Common myeloid progenitor, CD34-positive (primary cell): ENCODE results near the gene WDR73.
A peak's percentile ranks its signal among the peaks of the same experiment; 100 is the strongest.

Source experiments
- CTCF ChIA-PET: fragments of 350-600 bp; sonication (Branson Sonifier 250); formaldehyde crosslinking; loops from one replicate; lab custom pipeline; 2021; ENCODE audit warnings: antibody characterized with exemption; lab: Charles Lee
- POLR2A ChIA-PET: fragments of 350-600 bp; sonication (Branson Sonifier 250); formaldehyde crosslinking; loops from one replicate; lab custom pipeline; 2021; ENCODE audit warnings: antibody characterized with exemption; lab: Charles Lee
- DNase-seq, 3 donors: peaks; one replicate each; pipeline versions ENCODE4 v3.0.0 to v3.0.0-alpha.2; 2013
- H3K27ac ChIP-seq, 2 experiments: 1 replicate in 1 of 2; 2 replicates in 1 of 2; pipeline ENCODE4 v1.7.0; 2013; ENCODE audit warnings: inconsistent platforms in 2 of 2, low read length in 2 of 2, mild to moderate bottlenecking in 2 of 2, low read depth in 1 of 2, moderate library complexity in 1 of 2; ENCODE audit not compliant: severe bottlenecking in 2 of 2, insufficient read depth in 1 of 2, poor library complexity in 1 of 2
- H3K27me3 ChIP-seq, 5 experiments: replicated peaks in 2 of 5; 1 replicate in 3 of 5; 2 replicates in 2 of 5; pipeline versions ENCODE4 v1.6.1 to v1.7.0; 2013; ENCODE audit warnings: low read length in 4 of 5, mild to moderate bottlenecking in 2 of 5, moderate library complexity in 2 of 5, inconsistent platforms in 1 of 5; ENCODE audit not compliant: insufficient read depth in 5 of 5, control insufficient read depth in 4 of 5
- H3K36me3 ChIP-seq, 4 experiments: 1 replicate in 2 of 4; 2 replicates in 2 of 4; pipeline versions ENCODE4 v1.6.1 to v1.7.0; 2013; ENCODE audit warnings: low read length in 3 of 4, control low read depth in 1 of 4, mild to moderate bottlenecking in 1 of 4; ENCODE audit not compliant: control insufficient read depth in 4 of 4, insufficient read depth in 4 of 4
- H3K4me1 ChIP-seq, 4 experiments: 1 replicate in 3 of 4; 2 replicates in 1 of 4; pipeline versions ENCODE4 v1.6.1 to v1.7.1; 2013; ENCODE audit warnings: low read length in 3 of 4, mild to moderate bottlenecking in 3 of 4, control low read depth in 1 of 4, inconsistent platforms in 1 of 4, moderate library complexity in 1 of 4; ENCODE audit not compliant: control insufficient read depth in 4 of 4, insufficient read depth in 4 of 4; ENCODE audit errors: control extremely low read depth in 1 of 4
- H3K4me3 ChIP-seq, 7 experiments: 1 replicate in 4 of 7; 2 replicates in 3 of 7; pipeline versions ENCODE4 v1.5.1 to v1.7.0; 2013; ENCODE audit warnings: mild to moderate bottlenecking in 7 of 7, low read length in 6 of 7, moderate library complexity in 6 of 7, inconsistent platforms in 2 of 7, low read depth in 2 of 7, control low read depth in 1 of 7; ENCODE audit not compliant: insufficient read depth in 4 of 7, control insufficient read depth in 1 of 7; ENCODE audit errors: extremely low read depth in 1 of 7
- H3K9me3 ChIP-seq, 5 experiments: 1 replicate in 4 of 5; 2 replicates in 1 of 5; pipeline versions ENCODE4 v1.6.1 to v1.7.1; 2013; ENCODE audit warnings: low read length in 4 of 5, mild to moderate bottlenecking in 2 of 5, inconsistent platforms in 1 of 5, low read depth in 1 of 5, moderate library complexity in 1 of 5; ENCODE audit not compliant: control insufficient read depth in 4 of 5, insufficient read depth in 2 of 5; ENCODE audit errors: control extremely low read depth in 1 of 5
- WGBS: methylation state at CpG from one replicate; pipeline ENCODE4 v1.1.5; 2013; ENCODE audit not compliant: insufficient coverage; 5-methylcytosine and 5-hydroxymethylcytosine counted together

Gene WDR73

DNA sequence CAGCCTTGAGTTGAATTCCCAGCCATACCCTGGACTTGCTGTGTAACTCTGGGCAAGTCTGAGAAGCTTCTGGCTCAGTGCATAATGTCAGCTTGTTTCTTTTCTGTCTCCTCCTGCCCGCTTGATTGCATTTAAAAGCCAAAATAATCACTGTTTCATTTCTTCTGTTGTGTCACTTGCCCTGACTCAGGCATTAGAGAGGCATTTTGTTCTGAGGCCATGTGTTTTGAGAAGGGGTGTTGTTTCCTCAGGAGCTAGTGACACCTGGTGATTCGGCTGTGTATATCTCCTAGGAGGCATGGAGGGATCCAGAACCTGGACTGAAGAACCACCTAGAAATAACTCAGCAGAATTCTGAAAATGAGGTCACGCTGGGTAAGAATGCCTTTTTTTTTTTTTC, 16.0 kb downstream of the WDR73 start:
- peaks cover 5 to 23% (median 15%) of the 10 kb centered on the region in 4 experiments for H3K4me1 ChIP-seq
- ChIA-PET CTCF (interaction anchor here (1.0 to 3.4 kb wide), 8 partner anchors 10 to 50 kb away, joined by 3 to 16 read pairs (median 6); partner anchors contain the start of gene WDR73), POLR2A (interaction anchor here (2.1 kb wide), 1 partner anchor 39 kb away, joined by 4 read pairs; no protein-coding TSS in a partner anchor)
- WGBS = 29% methylated on average over 1 of the region's 3 CpGs
- H3K27me3 ChIP-seq = no peaks in the 10 kb centered on the region
- H3K9me3 ChIP-seq = no peaks in the 10 kb centered on the region
- peak; percentile 45 to 59 (median 58) for DNase-seq
- H3K4me3 ChIP-seq = no peak overlapping the region
- no peak overlapping the region for H3K27ac ChIP-seq
- peaks cover 6 to 55% (median 41%) of the 10 kb centered on the region in 4 experiments for H3K36me3 ChIP-seq

DNA sequence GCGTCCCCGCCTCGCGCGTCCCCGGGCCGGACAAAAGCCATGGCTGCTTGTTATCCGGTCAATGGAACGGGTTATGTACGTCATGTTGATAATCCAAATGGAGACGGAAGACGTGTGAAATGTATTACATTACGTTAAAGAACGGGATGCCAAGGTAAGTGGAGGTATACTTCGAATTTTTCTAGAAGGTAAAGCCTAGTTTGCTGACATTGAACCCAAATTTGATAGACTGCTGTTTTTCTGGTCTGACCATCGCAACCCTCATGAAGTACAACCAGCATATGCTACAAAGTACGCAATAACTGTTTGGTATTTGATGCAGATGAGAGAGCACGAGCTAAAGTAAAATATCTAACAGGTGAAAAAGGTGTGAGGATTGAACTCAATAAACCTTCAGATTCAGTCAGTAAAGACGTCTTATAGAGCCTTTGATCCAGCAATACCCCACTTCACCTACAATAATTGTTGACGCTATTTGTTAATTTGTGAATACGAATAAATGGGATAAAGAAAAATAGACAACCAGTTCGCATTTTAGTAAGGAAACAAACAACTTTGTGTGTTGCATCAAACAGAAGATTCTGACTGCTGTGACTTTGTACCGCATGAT, 19.8 kb downstream of the WDR73 start:
- peak in 1 of 3 donors; percentile 5 for DNase-seq
- H3K4me3 ChIP-seq = peak overlapping the region; percentile 28 to 83 (median 68)
- peak overlapping the region in 1 of 2 experiments; percentile 54 for H3K27ac ChIP-seq
- WGBS = 18% methylated on average over 17 of the region's 23 CpGs
- peaks cover 12 to 49% (median 36%) of the 10 kb centered on the region in 4 experiments for H3K4me1 ChIP-seq
- H3K27me3 ChIP-seq = no peaks in the 10 kb centered on the region
- ChIA-PET CTCF (interaction anchor here (0.9 to 2.3 kb wide), 4 partner anchors 9 to 43 kb away, joined by 3 to 14 read pairs (median 4); partner anchors contain the start of gene ZSCAN2), POLR2A (interaction anchor here (1.0 kb wide), 1 partner anchor 82 kb away, joined by 4 read pairs; the partner anchor contains the start of gene SEC11A)
- no peaks in the 10 kb centered on the region for H3K9me3 ChIP-seq
- H3K36me3 ChIP-seq = peaks cover 0 to 18% (median 13%) of the 10 kb centered on the region in 4 experiments

DNA sequence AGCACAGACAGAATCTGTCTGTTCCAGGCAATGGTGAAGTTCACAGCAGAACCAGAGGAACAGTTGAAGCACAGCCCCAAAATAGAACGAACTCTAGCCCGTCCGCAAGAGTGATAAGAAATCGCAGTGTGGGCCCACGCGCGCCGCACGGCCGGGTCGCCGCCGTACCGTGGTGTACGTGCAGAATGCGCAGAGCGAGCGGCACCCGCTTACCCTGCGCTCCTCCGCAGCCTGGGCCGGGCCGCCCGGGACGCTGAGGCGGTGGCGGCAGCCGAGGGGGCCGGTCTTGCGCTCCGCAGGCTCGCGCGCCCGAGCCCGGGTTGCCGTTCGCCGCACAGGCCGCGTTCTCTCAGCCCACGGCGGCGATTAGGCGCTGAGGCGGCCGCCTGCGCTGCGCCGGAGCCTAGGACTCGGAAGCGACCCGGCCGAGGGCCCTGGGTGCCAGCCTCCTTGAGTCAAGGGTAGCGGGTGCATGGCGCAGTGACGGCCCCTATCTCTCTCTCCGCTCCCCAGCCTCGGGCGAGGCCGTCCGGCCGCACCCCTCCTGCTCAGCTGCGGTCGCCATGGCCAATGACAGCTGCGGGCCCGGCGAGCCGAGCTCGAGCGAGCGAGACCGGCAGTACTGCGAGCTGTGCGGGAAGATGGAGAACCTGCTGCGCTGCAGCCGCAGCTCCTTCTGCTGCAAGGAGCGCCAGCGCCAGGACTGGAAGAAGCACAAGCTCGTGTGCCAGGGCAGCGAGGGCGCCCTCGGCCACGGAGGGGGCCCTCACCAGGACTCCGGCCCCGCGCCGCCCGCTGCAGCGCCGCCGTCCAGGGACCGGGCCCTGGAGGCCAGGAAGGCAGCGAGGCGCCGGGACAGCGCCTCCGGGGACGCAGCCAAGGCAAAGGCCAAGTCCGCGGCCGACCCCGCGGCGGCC, 20.5 kb downstream of the WDR73 start:
- CTCF ChIA-PET = interaction anchor here (0.9 to 2.3 kb wide), 4 partner anchors 8 to 42 kb away, joined by 3 to 14 read pairs (median 4); partner anchors contain the start of gene ZSCAN2
- no peaks in the 10 kb centered on the region for H3K9me3 ChIP-seq
- peak; percentile 67 to 87 (median 78) for DNase-seq
- H3K36me3 ChIP-seq = peaks cover 0 to 14% (median 10%) of the 10 kb centered on the region in 4 experiments
- peak overlapping the region; percentile 15 to 54 for H3K27ac ChIP-seq
- peaks cover 12 to 49% (median 36%) of the 10 kb centered on the region in 4 experiments for H3K4me1 ChIP-seq
- no peaks in the 10 kb centered on the region for H3K27me3 ChIP-seq
- WGBS = 0% methylated on average over 97 of the region's 105 CpGs
- POLR2A ChIA-PET = interaction anchor here (1.0 kb wide), 1 partner anchor 83 kb away, joined by 4 read pairs; the partner anchor contains the start of gene SEC11A
- peak overlapping the region; percentile 28 to 83 (median 68) for H3K4me3 ChIP-seq

DNA sequence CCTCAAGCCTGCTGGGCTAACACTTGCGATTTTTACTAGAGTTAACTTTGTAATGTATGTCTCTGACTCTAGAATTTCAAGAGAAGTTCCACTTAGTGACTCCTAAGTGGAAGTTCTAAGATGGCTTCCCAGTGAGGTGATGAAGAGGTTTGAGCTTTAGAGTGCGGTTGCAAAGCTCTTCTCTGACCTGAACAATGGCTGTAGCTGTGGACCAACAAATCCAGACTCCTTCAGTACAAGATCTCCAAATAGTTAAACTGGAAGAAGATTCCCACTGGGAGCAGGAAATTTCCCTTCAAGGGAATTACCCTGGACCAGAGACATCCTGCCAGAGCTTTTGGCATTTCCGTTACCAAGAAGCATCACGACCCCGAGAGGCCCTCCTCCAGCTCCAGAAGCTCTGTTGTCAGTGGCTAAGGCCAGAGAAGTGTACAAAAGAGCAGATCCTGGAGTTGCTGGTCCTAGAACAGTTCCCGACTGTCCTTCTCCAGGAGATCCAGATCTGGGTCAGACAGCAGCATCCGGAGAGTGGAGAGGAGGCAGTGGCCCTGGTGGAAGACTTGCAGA, 22.3 kb downstream of the WDR73 start:
- DNase-seq = peak in 1 of 3 donors; percentile 10
- Histone ChIP-seq H3K4me3 (peak overlapping the region; percentile 77 to 98 (median 87)), H3K4me1 (peaks cover 12 to 49% (median 36%) of the 10 kb centered on the region in 4 experiments), H3K36me3 (peaks cover 0 to 3% (median under 1%) of the 10 kb centered on the region in 4 experiments), H3K9me3 (no peaks in the 10 kb centered on the region), H3K27ac (peak overlapping the region; percentile 66 to 79), H3K27me3 (no peaks in the 10 kb centered on the region)
- WGBS = 71% methylated on average over 5 of the region's 7 CpGs
- POLR2A ChIA-PET = interaction anchor here (0.6 kb wide), 1 partner anchor 93 kb away, joined by 6 read pairs; no protein-coding TSS in a partner anchor
- CTCF ChIA-PET = interaction anchor here (0.6 to 3.1 kb wide), 9 partner anchors 11 to 55 kb away, joined by 3 to 10 read pairs (median 4); partner anchors contain the start of genes NMB and WDR73

DNA sequence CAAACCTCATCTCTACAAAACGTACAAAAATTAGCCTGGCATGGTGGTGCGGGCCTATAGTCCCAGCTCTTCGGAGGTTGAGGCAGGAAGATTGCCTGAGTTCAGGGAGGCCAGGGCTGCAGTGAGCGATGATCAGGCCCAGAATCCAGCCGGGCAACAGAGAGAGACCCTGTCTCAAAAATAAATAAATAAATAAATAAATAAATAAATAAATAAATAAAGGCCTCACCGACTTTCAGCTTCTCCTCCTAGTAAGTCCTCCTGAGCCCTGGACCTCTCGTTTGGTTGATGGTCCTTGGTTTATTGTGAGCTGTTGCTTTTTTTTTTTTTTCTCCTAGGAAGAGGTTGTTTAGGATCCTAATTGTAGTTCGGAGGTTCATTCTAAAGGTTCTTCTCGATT, 25.1 kb downstream of the WDR73 start:
- Histone ChIP-seq H3K4me1 (peaks cover 7 to 31% (median 27%) of the 10 kb centered on the region in 4 experiments), H3K27ac (no peak overlapping the region), H3K36me3 (peaks cover 0 to 4% (median 2%) of the 10 kb centered on the region in 4 experiments), H3K27me3 (no peaks in the 10 kb centered on the region), H3K4me3 (no peak overlapping the region), H3K9me3 (no peaks in the 10 kb centered on the region)
- WGBS = 93% methylated on average over 3 of the region's 9 CpGs
- CTCF ChIA-PET = interaction anchor here (0.7 to 1.7 kb wide), 3 partner anchors 9 to 59 kb away, joined by 3 to 7 read pairs (median 4); no protein-coding TSS in a partner anchor
- POLR2A ChIA-PET = interaction anchor here (0.6 kb wide), 1 partner anchor 74 kb away, joined by 5 read pairs; no protein-coding TSS in a partner anchor
- DNase-seq = no peak

DNA sequence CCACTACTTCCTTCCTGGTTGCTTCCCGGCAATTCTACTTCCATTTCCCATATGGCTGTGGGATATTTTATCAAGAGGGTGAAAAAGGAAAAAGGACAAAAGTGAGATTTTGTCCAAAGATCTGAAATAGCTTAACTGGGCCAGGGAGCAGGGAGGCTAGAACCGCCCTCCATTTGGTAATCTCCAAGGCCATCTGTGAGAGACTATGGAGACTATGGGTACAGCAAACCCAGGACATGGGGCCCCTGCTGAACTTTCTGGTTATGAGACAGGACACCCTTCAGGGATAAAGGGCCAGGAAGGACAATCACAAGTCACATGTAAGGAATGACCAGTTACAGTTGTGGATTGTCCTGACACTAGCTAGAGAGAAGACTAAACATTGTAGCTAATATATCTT, 29.0 kb downstream of the WDR73 start:
- H3K4me1 ChIP-seq = peaks cover 0 to under 1% (median under 1%) of the 10 kb centered on the region in 4 experiments
- peaks cover 15 to 34% (median 31%) of the 10 kb centered on the region in 4 experiments for H3K36me3 ChIP-seq
- no peaks in the 10 kb centered on the region for H3K27me3 ChIP-seq
- 100% methylated on average over 1 of the region's 2 CpGs for WGBS
- no peak for DNase-seq
- peaks cover 0 to 27% (median 24%) of the 10 kb centered on the region in 5 experiments for H3K9me3 ChIP-seq
- no peak overlapping the region for H3K27ac ChIP-seq
- H3K4me3 ChIP-seq = no peak overlapping the region
- CTCF ChIA-PET = interaction anchor here (1.1 to 2.3 kb wide), 9 partner anchors 9 to 303 kb away, joined by 3 to 10 read pairs (median 4); partner anchors contain the start of gene ZSCAN2
- POLR2A ChIA-PET = no interaction called here
